Measurements from ENCODE around the gene UTF1. TPM values are rescaled to one million over a fixed set of nuclear protein-coding genes. Genes with fewer than 3 reads are reported as not detected.

UTF1 gene
- total RNA-seq, 3 donors from 2014 or later: not detected

DNA sequence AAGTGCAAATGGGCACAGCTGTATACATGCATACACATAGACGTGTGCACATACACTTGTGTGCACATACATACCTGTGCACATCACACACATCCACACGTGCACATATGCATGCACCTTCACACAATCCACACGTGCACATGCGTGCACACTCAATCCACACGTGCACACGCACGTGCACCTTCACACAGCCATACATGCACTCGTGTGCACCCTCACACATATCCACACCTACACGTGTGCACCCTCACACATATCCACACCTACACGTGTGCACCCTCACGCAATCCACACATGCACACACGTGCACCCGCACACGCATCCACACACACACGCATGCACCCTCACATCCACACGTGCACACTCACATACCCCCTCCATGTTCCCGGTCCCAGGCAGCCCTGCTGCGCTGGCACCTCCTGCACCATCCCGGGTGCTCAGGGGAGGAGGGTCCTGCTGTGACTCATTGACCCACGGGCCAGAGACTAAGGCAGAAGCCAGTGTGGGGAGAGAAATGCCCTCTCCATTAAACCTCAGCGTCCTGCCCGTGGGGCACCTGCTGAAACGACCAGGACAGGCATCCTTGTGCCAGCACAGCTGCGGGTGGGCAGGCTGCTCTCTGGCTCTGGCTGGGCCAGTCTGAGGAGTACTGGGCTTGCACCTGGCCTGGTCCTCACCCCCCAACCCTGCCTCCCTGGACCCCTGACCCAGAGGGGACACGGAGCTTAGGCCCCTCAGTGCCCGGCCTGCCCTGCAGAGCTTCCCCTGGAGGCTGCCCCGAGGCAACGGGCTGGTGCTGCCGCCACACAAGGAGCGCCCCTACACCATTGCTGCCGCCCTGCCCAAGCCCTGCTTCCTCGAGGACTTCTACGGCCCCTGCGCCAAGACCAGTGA is 17.8 kb upstream of the UTF1 start:
- Histone ChIP-seq H3K9me3 (no peaks in the 10 kb centered on the region), H3K4me3 (no peak overlapping the region), H3K4me1 (ENCODE audit: low read depth) (no peaks in the 10 kb centered on the region), H3K36me3 (ENCODE audit: low read depth) (no peaks in the 10 kb centered on the region)
- intact Hi-C loops (cut with DNase I, micrococcal nuclease): no loop called here
- no peak for DNase-seq
- no peak for ATAC-seq
- TF ChIP-seq CTCF (IDR thresholded peaks at IDR 0.05): no peak

- Histone ChIP-seq H3K4me3 (no peak overlapping the region), H3K9me3 (no peaks in the 10 kb centered on the region), H3K4me1 (ENCODE audit: low read depth) (no peaks in the 10 kb centered on the region), H3K36me3 (ENCODE audit: low read depth) (no peaks in the 10 kb centered on the region)
- intact Hi-C loops (cut with DNase I, micrococcal nuclease): no loop called here
- TF ChIP-seq CTCF (IDR thresholded peaks at IDR 0.05): no peak
- DNase-seq: no peak
- ATAC-seq: no peak
These were observed 17.0 kb upstream of the UTF1 start for GRCh38 chr10:133212853-133213494.

- DNase-seq: no peak
- TF ChIP-seq CTCF (IDR thresholded peaks at IDR 0.05): no peak
These were observed 16.2 kb upstream of the UTF1 start for GRCh38 chr10:133213641-133214467.

GRCh38 chr10:133214468-133215410 is 15.3 kb upstream of the UTF1 start:
- Histone ChIP-seq H3K36me3 (ENCODE audit: low read depth) (no peaks in the 10 kb centered on the region), H3K4me1 (ENCODE audit: low read depth) (no peaks in the 10 kb centered on the region), H3K9me3 (no peaks in the 10 kb centered on the region), H3K4me3 (no peak overlapping the region)
- TF ChIP-seq CTCF (IDR thresholded peaks at IDR 0.05): no peak
- ATAC-seq (no peak), DNase-seq (peak in 1 of 3 donors; percentile 35)
- intact Hi-C loops (cut with DNase I, micrococcal nuclease): no loop called here

More at GRCh38 chr10:133213641-133214467, 16.2 kb upstream of the UTF1 start:
- Histone ChIP-seq H3K9me3 (no peaks in the 10 kb centered on the region), H3K4me1 (ENCODE audit: low read depth) (no peaks in the 10 kb centered on the region), H3K4me3 (no peak overlapping the region), H3K36me3 (ENCODE audit: low read depth) (no peaks in the 10 kb centered on the region)
- intact Hi-C loops (cut with DNase I, micrococcal nuclease): no loop called here
- ATAC-seq: no peak

DNA sequence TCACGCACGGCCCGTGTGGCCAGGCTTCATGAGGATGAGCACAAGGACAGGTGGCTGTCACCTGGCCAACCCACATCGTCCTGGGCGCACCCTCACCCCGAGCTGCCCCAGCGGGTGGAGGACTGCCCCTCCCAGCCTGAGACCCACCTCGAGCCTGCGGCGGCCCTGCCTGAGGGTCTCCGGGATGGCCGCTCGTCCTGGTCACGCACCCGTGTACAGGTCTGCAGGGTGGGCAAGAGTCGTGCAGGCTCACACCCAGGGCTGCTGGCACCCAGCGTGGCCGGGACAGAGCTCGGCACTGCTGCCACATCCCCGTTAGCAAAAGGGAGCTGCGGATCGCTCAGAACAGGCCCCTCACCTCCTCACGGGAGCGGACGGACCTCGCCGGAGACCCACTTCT is 14.4 kb upstream of the UTF1 start:
- no peaks in the 10 kb centered on the region for H3K9me3 ChIP-seq
- H3K4me3 ChIP-seq: no peak overlapping the region
- no peaks in the 10 kb centered on the region for H3K4me1 ChIP-seq (ENCODE audit: low read depth)
- DNase-seq (no peak), ATAC-seq (no peak)
- intact Hi-C loops (cut with DNase I, micrococcal nuclease): no loop called here
- no peak for TF ChIP-seq CTCF (IDR thresholded peaks at IDR 0.05)
- H3K36me3 ChIP-seq (ENCODE audit: low read depth): no peaks in the 10 kb centered on the region
